HepG2 (cell line): Measurements from ENCODE around the gene ANKRD12. TPM values are rescaled to one million over a fixed set of nuclear protein-coding genes. Genes with fewer than 3 reads are reported as not detected.
A peak's percentile ranks its signal among the peaks of the same experiment; 100 is the strongest.

Source experiments
- ARID5B ChIP-seq: IDR thresholded peaks from 2 replicates; pipeline ENCODE4 v1.4.0; 2020; ENCODE audit warnings: mild to moderate bottlenecking, missing genetic modification reagents
- BCLAF1 ChIP-seq: fragments of 450-650 bp; IDR thresholded peaks from 2 replicates; pipeline ENCODE4 v1.6.1; 2017; ENCODE audit warnings: mild to moderate bottlenecking
- DMAP1 ChIP-seq: IDR thresholded peaks from 2 replicates; pipeline ENCODE4 v1.6.1; 2016
- ETV6 ChIP-seq: sonication (generic); formaldehyde crosslinking; conservative IDR thresholded peaks from 2 replicates; pipeline ENCODE4 v1.4.0; 2020; ENCODE audit warnings: missing genetic modification reagents
- GATAD2A ChIP-seq: IDR thresholded peaks from 2 replicates; pipeline ENCODE4 v1.6.1; 2016
- HMGA1 ChIP-seq: sonication (generic); formaldehyde crosslinking; conservative IDR thresholded peaks from 2 replicates; pipeline ENCODE4 v1.4.0; 2020; ENCODE audit warnings: missing genetic modification reagents
- MXD1 ChIP-seq: sonication (generic); formaldehyde crosslinking; IDR thresholded peaks from 2 replicates; pipeline ENCODE4 v1.4.0; 2020; ENCODE audit warnings: mild to moderate bottlenecking, missing genetic modification reagents
- MXI1 ChIP-seq: IDR thresholded peaks from 3 replicates; pipeline ENCODE4 v1.6.1; 2012; ENCODE audit warnings: low read depth, low read length, inconsistent platforms, borderline replicate concordance
- RARG ChIP-seq: sonication (generic); formaldehyde crosslinking; IDR thresholded peaks from 2 replicates; pipeline ENCODE4 v1.4.0; 2020; ENCODE audit warnings: low read depth, mild to moderate bottlenecking, missing genetic modification reagents
- SALL2 ChIP-seq: sonication (generic); formaldehyde crosslinking; IDR thresholded peaks from 2 replicates; pipeline ENCODE4 v1.8.1; 2023; ENCODE audit warnings: mild to moderate bottlenecking, missing genetic modification reagents, inconsistent platforms
- SATB2 ChIP-seq: sonication (generic); formaldehyde crosslinking; IDR thresholded peaks from 2 replicates; pipeline ENCODE4 v1.5.0; 2020; ENCODE audit warnings: missing genetic modification reagents
- SNAPC5 ChIP-seq: sonication (generic); formaldehyde crosslinking; IDR thresholded peaks from 2 replicates; pipeline ENCODE4 v1.8.1; 2023; ENCODE audit warnings: mild to moderate bottlenecking, missing genetic modification reagents, borderline replicate concordance
- THAP11 ChIP-seq: IDR thresholded peaks from 2 replicates; pipeline ENCODE4 v1.6.1; 2016; ENCODE audit warnings: missing biosample characterization, missing genetic modification reagents
- U2AF1 ChIP-seq: fragments of 200-400 bp; formaldehyde crosslinking; optimal IDR thresholded peaks from 2 replicates; pipeline ENCODE3; 2017; ENCODE audit warnings: mild to moderate bottlenecking, low read depth, low read length
- YEATS4 ChIP-seq: sonication (generic); formaldehyde crosslinking; IDR thresholded peaks from 2 replicates; pipeline ENCODE4 v1.4.0; 2020; ENCODE audit warnings: missing genetic modification reagents, borderline replicate concordance
- ZMYM3 ChIP-seq: sonication (generic); formaldehyde crosslinking; IDR thresholded peaks from 2 replicates; pipeline ENCODE4 v1.5.1; 2020; ENCODE audit warnings: mild to moderate bottlenecking, missing genetic modification reagents
- ZNF136 ChIP-seq: sonication (generic); formaldehyde crosslinking; IDR thresholded peaks from 2 replicates; pipeline ENCODE4 v1.8.1; 2022; ENCODE audit warnings: low read depth, mild to moderate bottlenecking, moderate library complexity, missing genetic modification reagents
- ZNF207 ChIP-seq: fragments of 450-650 bp; IDR thresholded peaks from 2 replicates; pipeline ENCODE4 v1.6.1; 2016; ENCODE audit warnings: antibody characterized with exemption, borderline replicate concordance
- ZNF235 ChIP-seq: sonication (generic); formaldehyde crosslinking; IDR thresholded peaks from 2 replicates; pipeline ENCODE4 v1.8.1; 2023; ENCODE audit warnings: mild to moderate bottlenecking, missing genetic modification reagents, borderline replicate concordance
- ZNF33A ChIP-seq: sonication (generic); formaldehyde crosslinking; IDR thresholded peaks from 2 replicates; pipeline ENCODE4 v1.5.1; 2020; ENCODE audit warnings: missing genetic modification reagents, mild to moderate bottlenecking, moderate library complexity, borderline replicate concordance
- ZNF33B ChIP-seq: sonication (generic); formaldehyde crosslinking; IDR thresholded peaks from 2 replicates; pipeline ENCODE4 v1.5.1; 2020; ENCODE audit warnings: mild to moderate bottlenecking, missing genetic modification reagents
- ZNF543 ChIP-seq: sonication (generic); formaldehyde crosslinking; IDR thresholded peaks from 2 replicates; pipeline ENCODE4 v1.4.0; 2020; ENCODE audit warnings: mild to moderate bottlenecking, missing genetic modification reagents
- ZNF674 ChIP-seq: sonication (generic); formaldehyde crosslinking; IDR thresholded peaks from 2 replicates; pipeline ENCODE4 v1.5.0; 2020; ENCODE audit warnings: low read depth, mild to moderate bottlenecking, missing genetic modification reagents
- polyA plus RNA-seq, 8 experiments: library from polyadenylated mRNA; depleted of rRNA in 3 of 8; stranded (reverse) in 7 of 8; unstranded in 1 of 8; fragments of >200 nt; fragmentation: Illumina TruSeq in 4 of 8; extraction: Trizol in 4 of 8; gene quantifications; 2 replicates each; pipeline versions ENCODE4 v1.2.1 to v1.2.3, GENCODE V29; 2011 to 2016; ENCODE audit warnings: low read depth in 4 of 8, missing spikeins in 1 of 8, mixed read lengths in 1 of 8; ENCODE audit not compliant: insufficient read depth in 1 of 8
- total RNA-seq, 5 experiments: library from RNA; depleted of rRNA; stranded (reverse); fragments of >200 nt; fragmentation: Illumina TruSeq; extraction: Trizol; gene quantifications; 2 replicates each; pipeline ENCODE4 v1.2.3, GENCODE V29; 2016; ENCODE audit warnings: low read depth in 1 of 5

ANKRD12 gene
- total and polyA plus RNA-seq, 2 of the 13 experiments (the other 11 are each of a cell fraction or from before 2014, with no cell fraction given): 6.0 to 23.2 TPM

- TF ChIP-seq BCLAF1 (no peak), MXI1 (no peak; the same call in 2 of the 3 replicates), SATB2 (peak; percentile 35; the same call in 1 of the 2 replicates), THAP11 (CRISPR knock-in tag) (peak; percentile 77), HMGA1 (CRISPR knock-in tag) (no peak), SNAPC5 (no peak), YEATS4 (CRISPR knock-in tag) (peak; percentile 91), ZNF207 (no peak), MXD1 (CRISPR knock-in tag) (peak; percentile 40), ETV6 (no peak), ZNF136 (CRISPR knock-in tag) (0 out of 2 replicates have a peak, but pooled peaks have one; percentile 26), SALL2 (CRISPR knock-in tag) (peak; percentile 68; the same call in 1 of the 2 replicates), GATAD2A (CRISPR knock-in tag) (peak; percentile 88), ZNF33A (CRISPR knock-in tag) (no peak), ZNF33B (CRISPR knock-in tag) (no peak), ZNF235 (CRISPR knock-in tag) (peak; percentile 68; the same call in 1 of the 2 replicates), U2AF1 (no peak), ZNF543 (CRISPR knock-in tag) (peak; percentile 93), DMAP1 (CRISPR knock-in tag) (peak; percentile 77), ZNF674 (CRISPR knock-in tag) (peak; percentile 33; the same call in 1 of the 2 replicates), RARG (CRISPR knock-in tag) (0 out of 2 replicates have a peak, but pooled peaks have one; percentile 78), ARID5B (CRISPR knock-in tag) (peak; percentile 73; the same call in 1 of the 2 replicates), ZMYM3 (CRISPR knock-in tag) (no peak; the same call in 1 of the 2 replicates)
Measured at GRCh38 chr18:9136315-9137155, at the start of gene ANKRD12 (continued).
